ENCODE measurements around the gene ITSN1. TPM values are rescaled to one million over a fixed set of nuclear protein-coding genes. Genes with fewer than 3 reads are reported as not detected.

The ITSN1 gene
- total RNA-seq, 2 donors from 2014 or later = 2.5 to 2.9 TPM

DNA sequence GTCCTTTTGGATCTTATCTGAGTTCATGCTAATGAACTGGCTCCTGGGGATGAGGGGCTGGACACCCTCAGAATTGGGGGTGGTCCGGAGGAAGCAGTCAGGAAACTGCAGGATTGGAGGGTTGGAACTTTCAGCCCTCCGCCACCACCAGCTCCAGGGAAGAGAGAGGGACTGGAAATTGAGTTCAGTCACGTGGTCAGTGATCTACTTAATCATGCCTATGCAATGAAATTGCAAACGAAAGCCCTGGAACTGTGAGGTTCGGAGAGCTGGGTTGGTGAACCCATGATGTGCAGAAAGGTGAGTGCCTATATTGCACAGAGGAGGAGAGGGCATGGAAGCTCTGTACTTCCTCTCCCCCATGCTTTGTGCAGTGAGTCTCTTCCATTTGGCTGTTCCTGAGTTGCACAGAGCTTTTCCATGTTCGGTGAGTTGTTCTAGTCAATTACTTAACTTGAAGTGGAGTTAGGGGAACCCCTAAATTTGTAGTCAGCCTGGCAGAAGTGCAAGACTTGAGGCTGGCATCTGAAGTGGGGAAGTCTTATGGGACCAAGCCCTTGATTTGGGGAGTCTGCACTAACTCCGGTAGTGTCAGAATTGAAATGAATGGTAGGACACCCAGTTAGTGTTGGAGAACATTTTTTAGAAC, 16.7 kb downstream of the ITSN1 start:
- H3K36me3 Mint-ChIP-seq (ENCODE audit: low read depth) = no peaks in the 10 kb centered on the region
- ATAC-seq (no peak), DNase-seq (no peak)
- H3K27ac Mint-ChIP-seq = no peak overlapping the region
- no peak overlapping the region for H3K4me3 Mint-ChIP-seq
- H3K9me3 ChIP-seq (ENCODE audit: control insufficient read depth, low read length, poor library complexity, severe bottlenecking) = no peaks in the 10 kb centered on the region
- H3K4me1 Mint-ChIP-seq = no peaks in the 10 kb centered on the region
- H3K27me3 Mint-ChIP-seq = peaks cover 14% of the 10 kb centered on the region

DNA sequence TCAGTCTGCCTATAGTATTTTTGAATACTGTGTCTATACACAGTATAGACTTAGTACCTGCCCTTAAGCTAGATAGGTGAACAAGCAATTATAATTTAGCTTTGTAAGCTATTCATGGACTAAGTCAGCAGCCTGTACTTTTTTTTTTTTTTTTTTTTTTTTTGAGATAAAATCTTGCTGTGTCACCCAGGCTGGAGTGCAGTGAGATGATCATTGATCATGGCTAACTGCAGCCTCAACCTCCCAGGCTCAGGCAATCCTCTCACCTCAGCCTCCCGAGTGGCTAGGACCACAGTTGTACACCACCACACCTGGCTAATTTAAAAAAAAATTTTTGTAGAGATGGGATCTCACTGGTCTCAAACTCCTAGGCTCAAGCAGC, 17.3 kb downstream of the ITSN1 start:
- H3K4me3 Mint-ChIP-seq = no peak overlapping the region
- no peak for DNase-seq
- no peak for ATAC-seq
- H3K27ac Mint-ChIP-seq = no peak overlapping the region
- no peaks in the 10 kb centered on the region for H3K4me1 Mint-ChIP-seq
- H3K9me3 ChIP-seq (ENCODE audit: control insufficient read depth, low read length, poor library complexity, severe bottlenecking) = no peaks in the 10 kb centered on the region
- peaks cover 14% of the 10 kb centered on the region for H3K27me3 Mint-ChIP-seq
- no peaks in the 10 kb centered on the region for H3K36me3 Mint-ChIP-seq (ENCODE audit: low read depth)

DNA sequence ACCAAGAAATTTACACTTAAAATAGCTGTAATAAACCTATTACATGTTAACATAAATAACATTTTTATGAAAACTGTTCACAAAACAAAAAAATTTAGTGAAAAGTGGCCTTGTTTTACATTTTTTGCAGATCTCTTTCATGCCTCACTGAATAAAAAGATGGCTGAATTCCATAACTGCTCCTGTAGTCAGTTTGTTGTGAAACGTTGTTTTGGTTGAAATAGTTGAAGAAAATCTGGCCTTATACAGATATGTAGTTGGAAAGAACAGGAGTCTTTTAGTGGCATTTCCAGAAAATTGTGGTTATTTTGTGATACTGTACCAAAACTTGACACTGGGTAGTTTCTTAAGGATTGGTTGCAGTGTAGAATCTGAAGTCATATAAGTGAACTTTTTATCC, 18.1 kb downstream of the ITSN1 start:
- no peaks in the 10 kb centered on the region for H3K36me3 Mint-ChIP-seq (ENCODE audit: low read depth)
- no peak for ATAC-seq
- no peak for DNase-seq
- H3K4me3 Mint-ChIP-seq = no peak overlapping the region
- no peak overlapping the region for H3K27ac Mint-ChIP-seq
- H3K9me3 ChIP-seq (ENCODE audit: control insufficient read depth, low read length, poor library complexity, severe bottlenecking) = no peaks in the 10 kb centered on the region
- H3K4me1 Mint-ChIP-seq = no peaks in the 10 kb centered on the region
- peaks cover 14% of the 10 kb centered on the region for H3K27me3 Mint-ChIP-seq

DNA sequence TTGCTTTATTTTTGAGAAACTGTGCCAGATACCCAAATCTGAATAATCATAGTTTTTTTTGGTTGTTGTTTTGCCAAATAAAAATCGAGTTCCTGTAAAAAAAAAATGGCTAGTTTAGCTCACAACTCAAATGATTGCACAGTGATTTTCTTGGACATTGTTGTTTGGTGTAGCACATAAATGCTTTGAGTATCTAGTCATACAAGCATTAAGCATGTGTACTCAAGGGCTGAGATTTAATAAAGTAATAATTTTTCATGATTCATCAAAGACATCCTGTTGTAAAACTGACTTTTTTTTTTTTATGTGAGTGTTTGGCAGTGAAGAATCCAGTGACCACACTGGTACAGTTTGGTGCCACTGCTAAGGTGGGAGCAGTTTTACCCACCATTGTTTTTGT, 18.8 kb downstream of the ITSN1 start:
- Mint-ChIP-seq H3K27me3 (peaks cover 14% of the 10 kb centered on the region), H3K36me3 (ENCODE audit: low read depth) (no peaks in the 10 kb centered on the region), H3K27ac (no peak overlapping the region), H3K4me3 (no peak overlapping the region), H3K4me1 (no peaks in the 10 kb centered on the region)
- DNase-seq (no peak), ATAC-seq (no peak)
- H3K9me3 ChIP-seq (ENCODE audit: control insufficient read depth, low read length, poor library complexity, severe bottlenecking) = no peaks in the 10 kb centered on the region

DNA sequence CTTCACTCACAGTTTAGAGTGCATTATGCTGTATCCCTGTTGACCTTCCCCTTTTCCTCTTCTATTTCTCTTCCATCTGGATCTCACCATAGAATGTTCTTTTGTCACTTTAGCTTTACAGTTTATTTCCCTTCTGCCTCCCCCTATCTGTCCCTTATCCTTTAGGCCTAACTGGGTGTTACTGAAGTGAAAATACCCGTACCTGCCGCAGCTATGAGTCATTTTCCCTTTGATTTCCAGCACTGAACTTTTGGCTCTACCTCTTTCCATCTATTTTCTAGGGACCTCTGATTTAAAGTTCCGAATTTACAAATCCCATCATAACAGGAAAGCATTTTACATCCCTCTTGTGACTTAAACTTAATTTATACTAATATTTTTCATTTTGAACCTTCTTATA, 19.7 kb downstream of the ITSN1 start:
- Mint-ChIP-seq H3K36me3 (ENCODE audit: low read depth) (no peaks in the 10 kb centered on the region), H3K27me3 (peaks cover 14% of the 10 kb centered on the region), H3K4me1 (no peaks in the 10 kb centered on the region), H3K4me3 (no peak overlapping the region), H3K27ac (no peak overlapping the region)
- no peaks in the 10 kb centered on the region for H3K9me3 ChIP-seq (ENCODE audit: control insufficient read depth, low read length, poor library complexity, severe bottlenecking)
- DNase-seq (no peak), ATAC-seq (no peak)

DNA sequence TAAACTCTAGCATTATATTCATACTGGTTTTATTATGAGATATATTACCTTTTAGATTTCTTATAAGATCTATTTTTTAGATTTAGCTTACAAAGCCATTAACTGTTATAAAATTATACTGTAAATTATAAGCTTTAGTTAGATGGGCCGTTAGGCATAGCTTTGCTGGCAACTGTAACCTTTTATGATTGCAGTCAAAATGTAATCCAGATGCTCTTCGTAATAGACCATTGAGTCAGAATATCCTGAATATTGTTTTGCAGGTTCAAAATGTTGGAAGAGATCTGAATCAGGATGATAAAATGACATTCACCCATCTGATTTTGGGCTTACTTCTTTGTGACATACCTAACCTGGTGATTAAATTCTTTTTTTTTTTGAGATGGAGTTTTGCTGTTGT, 20.9 kb downstream of the ITSN1 start:
- no peaks in the 10 kb centered on the region for H3K9me3 ChIP-seq (ENCODE audit: control insufficient read depth, low read length, poor library complexity, severe bottlenecking)
- H3K27ac Mint-ChIP-seq = no peak overlapping the region
- H3K4me1 Mint-ChIP-seq = peaks cover 6% of the 10 kb centered on the region
- H3K4me3 Mint-ChIP-seq = no peak overlapping the region
- ATAC-seq = no peak
- no peak for DNase-seq
- peaks cover 7% of the 10 kb centered on the region for H3K27me3 Mint-ChIP-seq
- no peaks in the 10 kb centered on the region for H3K36me3 Mint-ChIP-seq (ENCODE audit: low read depth)

DNA sequence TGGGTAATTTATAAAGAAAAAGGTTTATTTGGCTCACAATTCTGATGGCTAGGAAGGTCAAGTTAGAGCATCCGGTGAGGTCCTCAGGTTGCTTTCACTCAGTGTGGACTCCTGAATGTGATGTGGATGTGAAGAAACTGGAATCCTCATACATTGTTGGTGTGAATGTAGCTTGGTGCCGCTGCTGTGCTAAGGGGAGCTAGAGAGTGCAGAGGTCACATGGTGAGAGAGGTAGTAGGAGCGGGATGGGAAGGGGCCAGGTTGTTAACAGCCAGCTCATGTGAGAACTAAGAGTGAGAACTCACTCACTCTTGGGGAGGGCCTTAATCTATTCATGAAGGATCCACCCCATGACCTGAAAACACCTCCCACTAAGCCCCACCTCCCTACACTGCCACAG, 21.8 kb downstream of the ITSN1 start:
- DNase-seq (no peak), ATAC-seq (no peak)
- no peak overlapping the region for H3K27ac Mint-ChIP-seq
- peaks cover 1% of the 10 kb centered on the region for H3K27me3 Mint-ChIP-seq
- H3K4me1 Mint-ChIP-seq = peaks cover 6% of the 10 kb centered on the region
- no peaks in the 10 kb centered on the region for H3K9me3 ChIP-seq (ENCODE audit: control insufficient read depth, low read length, poor library complexity, severe bottlenecking)
- H3K4me3 Mint-ChIP-seq = no peak overlapping the region
- no peaks in the 10 kb centered on the region for H3K36me3 Mint-ChIP-seq (ENCODE audit: low read depth)

DNA sequence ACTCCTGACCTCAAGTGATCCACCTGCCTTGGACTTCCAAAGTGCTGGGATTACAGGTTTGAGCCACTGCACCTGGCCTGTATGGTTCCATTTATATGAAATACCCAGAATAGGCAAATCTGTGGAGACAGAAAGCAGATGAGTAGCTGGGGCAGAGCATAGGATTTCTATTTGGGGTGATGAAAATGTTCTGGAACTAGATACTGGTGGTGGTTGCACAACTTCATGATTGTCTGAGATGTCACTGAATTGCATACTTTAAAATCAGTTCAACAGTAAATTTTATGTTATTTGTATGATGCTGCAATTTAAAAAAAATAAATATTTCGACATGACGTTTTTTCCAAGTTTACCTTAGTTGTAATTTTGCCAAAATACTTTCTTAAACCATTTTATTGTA, 23.9 kb downstream of the ITSN1 start:
- peaks cover 6% of the 10 kb centered on the region for H3K4me1 Mint-ChIP-seq
- ATAC-seq (no peak), DNase-seq (no peak)
- no peaks in the 10 kb centered on the region for H3K36me3 Mint-ChIP-seq (ENCODE audit: low read depth)
- H3K4me3 Mint-ChIP-seq = no peak overlapping the region
- no peak overlapping the region for H3K27ac Mint-ChIP-seq
- H3K9me3 ChIP-seq (ENCODE audit: control insufficient read depth, low read length, poor library complexity, severe bottlenecking) = no peaks in the 10 kb centered on the region
- H3K27me3 Mint-ChIP-seq = no peaks in the 10 kb centered on the region

DNA sequence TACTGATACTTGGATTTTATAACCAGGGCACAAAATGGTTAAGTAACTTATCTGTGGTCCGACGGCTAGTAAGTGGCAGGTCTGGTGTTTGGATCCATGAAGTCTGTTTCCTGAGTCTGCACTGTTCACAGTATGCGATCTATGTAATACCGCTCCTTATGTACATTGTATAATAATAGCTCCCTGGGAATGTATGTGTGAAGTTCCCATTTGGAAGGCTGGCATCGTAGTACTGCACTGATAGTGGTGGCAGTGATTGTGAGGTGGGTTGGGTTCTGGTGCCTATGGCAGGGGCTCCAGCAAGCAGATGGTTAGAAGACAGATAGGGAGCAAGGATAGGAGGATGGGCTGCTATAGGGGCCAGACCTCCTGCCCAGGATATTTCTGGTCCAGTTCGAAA, 25.3 kb downstream of the ITSN1 start:
- ATAC-seq (no peak), DNase-seq (no peak)
- Mint-ChIP-seq H3K4me1 (peaks cover 6% of the 10 kb centered on the region), H3K27ac (no peak overlapping the region), H3K27me3 (no peaks in the 10 kb centered on the region), H3K4me3 (no peak overlapping the region), H3K36me3 (ENCODE audit: low read depth) (no peaks in the 10 kb centered on the region)
- no peaks in the 10 kb centered on the region for H3K9me3 ChIP-seq (ENCODE audit: control insufficient read depth, low read length, poor library complexity, severe bottlenecking)

DNA sequence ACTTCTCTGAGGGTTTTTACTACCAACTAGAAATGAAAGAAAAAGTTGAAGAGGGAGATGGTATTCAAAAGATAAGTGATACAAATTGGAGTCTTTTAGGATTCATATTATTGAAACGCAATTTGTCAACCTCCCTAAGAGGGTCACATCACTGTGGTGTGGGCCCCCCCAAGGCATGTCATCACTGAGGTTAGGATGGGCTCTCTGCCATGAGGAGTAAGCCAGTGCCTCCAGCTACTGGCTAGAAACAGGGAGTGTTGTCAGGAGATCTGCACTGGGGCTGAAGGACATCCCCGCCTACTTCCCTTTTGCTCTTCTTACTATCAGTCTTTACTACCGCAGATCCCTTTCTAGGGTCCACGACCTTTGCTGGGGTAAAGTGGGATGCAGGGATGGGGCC, 25.9 kb downstream of the ITSN1 start:
- ATAC-seq = no peak
- H3K27me3 Mint-ChIP-seq = no peaks in the 10 kb centered on the region
- H3K4me1 Mint-ChIP-seq = peaks cover 6% of the 10 kb centered on the region
- H3K36me3 Mint-ChIP-seq (ENCODE audit: low read depth) = no peaks in the 10 kb centered on the region
- no peak overlapping the region for H3K27ac Mint-ChIP-seq
- no peak for DNase-seq
- no peak overlapping the region for H3K4me3 Mint-ChIP-seq
- no peaks in the 10 kb centered on the region for H3K9me3 ChIP-seq (ENCODE audit: control insufficient read depth, low read length, poor library complexity, severe bottlenecking)

DNA sequence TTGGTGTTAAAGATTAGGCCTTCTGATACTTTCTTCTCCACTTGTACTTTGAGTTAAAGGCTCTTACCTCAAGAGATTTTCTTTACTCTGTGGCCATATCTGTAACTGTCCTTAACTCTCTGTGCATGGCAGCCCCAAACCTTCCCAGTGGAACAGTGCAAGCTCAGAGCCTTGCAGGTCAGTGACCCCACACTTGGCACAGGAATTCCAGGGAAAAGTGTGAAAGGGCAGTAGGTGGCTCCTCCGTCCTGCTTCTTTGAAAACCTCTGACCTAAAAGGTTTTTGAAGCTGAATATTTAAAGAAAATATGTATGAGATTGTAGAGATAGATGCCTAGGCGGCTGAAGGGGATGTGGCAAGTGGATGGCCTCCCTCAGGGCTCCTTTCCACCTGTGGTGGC, 26.3 kb downstream of the ITSN1 start:
- H3K27ac Mint-ChIP-seq = no peak overlapping the region
- H3K36me3 Mint-ChIP-seq (ENCODE audit: low read depth) = no peaks in the 10 kb centered on the region
- peaks cover 6% of the 10 kb centered on the region for H3K4me1 Mint-ChIP-seq
- H3K9me3 ChIP-seq (ENCODE audit: control insufficient read depth, low read length, poor library complexity, severe bottlenecking) = no peaks in the 10 kb centered on the region
- no peak overlapping the region for H3K4me3 Mint-ChIP-seq
- DNase-seq = no peak
- ATAC-seq = no peak
- H3K27me3 Mint-ChIP-seq = no peaks in the 10 kb centered on the region

DNA sequence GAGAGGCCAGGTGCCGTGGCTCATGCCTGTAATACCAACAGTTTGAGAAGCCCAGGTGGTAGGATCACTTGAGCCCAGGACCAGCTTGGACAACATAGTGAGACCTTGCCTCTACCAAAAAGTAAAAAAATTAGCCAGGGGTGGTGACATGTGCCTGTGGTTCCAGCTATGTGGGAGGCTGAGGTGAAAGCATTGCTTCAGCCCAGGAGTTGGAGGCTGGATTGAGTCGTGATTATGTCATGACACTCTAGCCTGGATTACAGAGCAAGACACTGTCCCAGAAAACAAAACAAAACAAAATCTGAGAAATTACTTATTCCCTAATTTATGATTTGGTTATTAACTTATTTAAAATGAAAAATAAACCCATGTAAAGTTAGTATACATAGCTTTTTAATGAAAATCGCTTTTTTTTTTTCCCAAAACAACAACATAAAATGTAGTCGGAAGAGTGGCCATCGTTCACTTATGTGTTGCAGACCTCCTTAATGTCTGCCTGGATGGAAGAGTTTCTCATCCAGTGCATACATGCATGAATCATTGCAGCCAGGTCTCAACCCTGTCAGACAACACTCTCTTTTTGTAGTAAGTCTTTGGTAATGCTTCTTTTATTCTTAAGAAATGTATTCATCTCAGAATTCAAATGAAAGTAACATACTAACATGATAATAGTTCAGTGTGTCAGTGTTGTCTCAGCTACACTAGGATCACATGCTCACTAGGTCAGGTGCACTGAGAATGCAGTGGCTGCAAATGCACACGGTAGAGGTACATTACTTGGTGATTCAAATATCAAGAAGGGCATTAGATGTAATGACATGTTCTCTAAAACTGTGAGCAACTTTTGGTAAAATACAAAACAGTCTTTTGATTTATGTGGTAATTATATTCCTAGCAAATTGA, 28.0 kb downstream of the ITSN1 start:
- no peak overlapping the region for H3K27ac Mint-ChIP-seq
- ATAC-seq (no peak), DNase-seq (no peak)
- H3K4me1 Mint-ChIP-seq = peaks cover 6% of the 10 kb centered on the region
- no peaks in the 10 kb centered on the region for H3K27me3 Mint-ChIP-seq
- H3K9me3 ChIP-seq (ENCODE audit: control insufficient read depth, low read length, poor library complexity, severe bottlenecking) = no peaks in the 10 kb centered on the region
- H3K4me3 Mint-ChIP-seq = no peak overlapping the region
- H3K36me3 Mint-ChIP-seq (ENCODE audit: low read depth) = no peaks in the 10 kb centered on the region

DNA sequence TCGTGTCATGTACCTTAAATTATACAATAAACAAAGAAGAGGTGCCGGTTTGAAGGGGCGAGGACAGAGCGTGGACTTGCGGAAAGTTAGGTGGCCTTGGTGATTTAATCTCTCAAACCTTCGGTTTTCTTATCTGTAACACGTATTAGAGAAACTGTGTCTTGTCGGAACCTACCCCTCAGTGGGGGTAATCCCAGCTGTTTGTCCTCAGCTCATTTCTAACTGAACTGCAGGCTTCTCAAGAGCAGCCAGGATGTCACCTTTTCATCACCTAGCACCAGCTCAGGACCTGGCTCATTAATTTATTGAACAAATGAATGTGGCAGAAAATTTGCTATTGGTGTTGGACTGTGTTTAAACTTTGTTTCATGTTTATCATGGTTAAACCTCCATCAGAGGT, 31.2 kb downstream of the ITSN1 start:
- no peak for DNase-seq
- no peaks in the 10 kb centered on the region for H3K27me3 Mint-ChIP-seq
- H3K4me1 Mint-ChIP-seq = no peaks in the 10 kb centered on the region
- H3K9me3 ChIP-seq (ENCODE audit: control insufficient read depth, low read length, poor library complexity, severe bottlenecking) = no peaks in the 10 kb centered on the region
- ATAC-seq = no peak
- no peak overlapping the region for H3K4me3 Mint-ChIP-seq
- H3K27ac Mint-ChIP-seq = no peak overlapping the region
- peaks cover 2% of the 10 kb centered on the region for H3K36me3 Mint-ChIP-seq (ENCODE audit: low read depth)

DNA sequence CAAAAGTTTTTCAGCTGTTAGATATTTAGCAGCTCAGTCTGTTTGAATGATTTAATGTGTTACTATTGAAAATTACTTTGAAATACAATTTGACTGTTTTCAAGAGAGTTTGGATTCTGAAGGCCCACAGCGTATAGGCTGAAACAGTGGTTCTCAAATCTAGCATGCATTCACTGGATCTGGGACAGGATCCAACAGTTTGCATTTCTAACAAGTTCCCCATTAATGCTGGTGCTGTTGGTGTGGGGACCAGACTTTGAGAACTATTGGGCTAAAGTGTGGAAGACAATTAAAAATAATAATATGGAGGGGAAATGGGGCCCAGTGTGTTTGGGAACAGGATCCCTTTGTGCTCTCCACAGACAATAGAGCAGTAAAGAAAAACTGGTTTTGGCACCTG, 31.9 kb downstream of the ITSN1 start:
- Mint-ChIP-seq H3K4me3 (no peak overlapping the region), H3K27me3 (no peaks in the 10 kb centered on the region), H3K36me3 (ENCODE audit: low read depth) (peaks cover 2% of the 10 kb centered on the region), H3K27ac (no peak overlapping the region), H3K4me1 (no peaks in the 10 kb centered on the region)
- DNase-seq = no peak
- ATAC-seq = no peak
- no peaks in the 10 kb centered on the region for H3K9me3 ChIP-seq (ENCODE audit: control insufficient read depth, low read length, poor library complexity, severe bottlenecking)

Measured in T-helper 17 cell (primary cell).